ENCODE measurements around the gene XRCC4.

XRCC4 gene

DNA sequence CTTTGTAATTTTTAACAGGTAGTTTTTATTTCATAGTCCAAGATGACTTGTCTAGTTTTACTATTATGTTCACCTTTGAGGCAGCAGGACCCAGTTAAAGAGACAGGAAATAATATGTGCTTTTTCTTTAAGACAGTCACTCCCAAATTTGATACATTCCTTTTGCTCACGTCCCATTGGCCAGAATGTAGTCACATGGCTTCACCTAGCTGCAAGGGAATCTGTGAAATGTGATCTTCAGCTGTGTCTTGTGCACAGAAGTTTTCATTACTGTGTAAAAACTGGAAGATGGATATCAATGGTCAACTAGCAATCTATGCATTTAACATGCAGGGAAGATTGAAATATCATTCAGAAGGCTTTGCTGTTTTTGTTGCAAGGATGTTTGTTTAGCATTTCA lies 41.1 kb downstream of the XRCC4 start:
- no peak for DNase-seq (ENCODE audit: low spot score)

- DNase-seq (ENCODE audit: low spot score) = no peak
Observed at GRCh38 chr5:83118976-83119375, 41.6 kb downstream of the XRCC4 start.

DNA sequence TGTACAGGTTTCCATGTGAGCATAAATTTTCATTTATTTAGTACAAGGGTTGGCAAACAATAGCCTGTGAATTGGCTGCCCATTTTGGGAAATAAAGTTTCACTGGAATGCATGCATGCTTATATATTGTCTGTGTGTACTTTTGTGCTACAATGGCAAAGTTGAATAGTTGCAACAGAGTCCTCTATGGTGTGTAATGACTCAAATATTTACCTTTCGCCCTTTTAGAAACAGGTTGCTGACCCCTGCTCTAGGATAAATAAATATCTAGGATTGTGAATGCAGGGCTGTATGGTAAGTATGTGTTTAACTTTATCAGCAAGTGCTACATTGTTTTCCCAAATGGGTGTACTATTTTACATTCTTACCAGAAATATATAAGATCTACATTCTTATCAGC lies 47.2 kb downstream of the XRCC4 start:
- no peak for DNase-seq (ENCODE audit: low spot score)

- no peak for DNase-seq (ENCODE audit: low spot score)
Observed at GRCh38 chr5:83125560-83125959, 48.2 kb downstream of the XRCC4 start.

GRCh38 chr5:83126501-83126900 lies 49.2 kb downstream of the XRCC4 start:
- DNase-seq (ENCODE audit: low spot score) = no peak

GRCh38 chr5:83133797-83134196 lies 56.5 kb downstream of the XRCC4 start:
- no peak for DNase-seq (ENCODE audit: low spot score)

DNA sequence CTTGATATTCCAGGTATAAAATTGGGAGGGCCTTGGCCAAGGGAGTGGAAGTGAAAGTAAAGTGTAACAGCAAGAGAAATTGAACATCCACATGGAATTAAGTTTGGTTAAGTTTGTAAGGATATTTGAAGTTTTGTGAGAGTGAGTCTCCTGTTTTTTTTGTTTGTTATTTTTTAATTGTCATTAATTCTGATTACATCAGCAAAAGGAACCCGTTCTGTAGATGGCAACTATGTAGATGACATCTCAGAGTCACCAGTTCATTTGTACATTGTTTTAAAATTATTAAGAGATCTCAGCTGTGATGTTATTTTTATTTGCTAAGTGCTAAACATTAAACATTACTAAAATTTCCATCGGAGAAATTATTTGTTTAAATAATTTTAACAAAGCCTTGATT lies 65.2 kb downstream of the XRCC4 start:
- no peak for DNase-seq (ENCODE audit: low spot score)

DNA sequence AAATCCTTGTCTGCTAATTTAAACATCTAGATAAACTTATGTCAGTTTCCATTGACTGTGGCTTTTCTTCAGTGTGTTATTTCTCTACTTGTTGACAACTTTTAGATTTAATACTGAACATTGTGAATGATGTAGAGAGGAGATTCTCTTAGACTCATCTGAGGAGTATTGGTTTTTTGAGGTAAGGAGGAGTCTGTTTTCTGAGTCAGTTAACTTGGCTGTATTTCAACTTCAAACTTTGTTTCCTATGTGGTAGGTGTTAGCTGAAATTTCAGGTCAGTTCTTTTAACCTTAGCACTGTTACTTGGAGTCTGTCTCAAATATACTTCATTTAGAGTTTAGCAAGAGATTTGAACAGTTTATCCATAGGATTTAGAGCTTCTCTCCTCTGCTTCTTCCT lies 67.9 kb downstream of the XRCC4 start:
- DNase-seq (ENCODE audit: low spot score) = no peak

DNA sequence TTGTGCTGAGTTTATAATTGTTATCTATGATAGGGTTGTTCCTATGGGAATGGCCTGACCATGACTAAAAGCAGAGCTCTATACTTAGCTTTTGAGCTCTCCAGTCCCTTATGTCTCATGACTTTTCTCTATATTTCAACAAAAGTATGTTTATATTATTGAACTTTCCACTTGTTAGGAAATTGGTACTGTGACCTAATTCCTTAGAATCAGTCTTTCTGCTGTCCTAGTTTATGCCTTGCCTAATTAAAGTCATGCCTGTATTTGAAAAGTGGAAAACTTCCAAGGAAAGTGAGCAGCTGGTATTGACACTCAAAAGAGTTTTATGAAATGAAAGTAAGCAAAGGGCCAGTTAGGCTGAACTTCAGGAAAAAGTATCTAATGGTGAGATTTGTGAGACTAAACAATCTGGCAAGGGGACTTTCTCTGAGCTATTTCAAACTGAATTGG lies 68.6 kb downstream of the XRCC4 start:
- peak; percentile 16 for DNase-seq (ENCODE audit: low spot score)

DNA sequence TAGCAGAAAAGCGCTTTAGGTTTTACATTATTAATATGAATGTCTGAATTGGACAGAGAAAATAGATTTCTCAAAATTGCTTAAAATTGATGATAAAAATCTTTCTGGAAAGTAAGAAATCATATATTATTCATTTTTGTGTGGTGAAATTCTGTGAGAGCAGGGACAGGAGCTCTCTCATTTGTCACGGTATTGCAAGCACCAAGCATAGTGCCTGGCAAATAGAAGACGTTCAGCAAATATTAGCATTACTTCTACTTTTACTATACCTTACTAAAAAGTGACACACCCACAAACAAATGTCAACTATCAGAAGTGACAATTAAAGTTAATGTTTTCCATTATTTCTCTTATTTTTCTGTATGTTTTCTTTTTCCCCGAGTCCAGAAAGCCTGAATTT lies 69.1 kb downstream of the XRCC4 start:
- no peak for DNase-seq (ENCODE audit: low spot score)

DNA sequence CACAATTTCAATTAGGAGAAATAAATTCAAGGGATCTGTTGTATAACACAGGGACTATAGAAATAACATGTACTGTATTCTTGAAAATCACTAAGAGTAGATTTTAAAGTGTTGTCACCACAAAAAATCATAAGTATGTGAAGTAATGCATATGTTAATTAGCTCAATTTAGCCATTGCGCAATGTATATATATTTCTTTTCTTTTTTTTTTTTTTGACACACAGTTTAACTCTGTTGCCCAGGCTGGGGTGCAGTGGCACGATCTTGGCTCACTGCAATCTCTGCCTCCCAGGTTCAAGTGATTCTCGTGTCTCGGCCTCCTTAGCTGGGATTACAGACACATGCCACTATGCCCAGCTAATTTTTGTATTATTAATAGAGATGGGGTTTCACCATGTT lies 70.2 kb downstream of the XRCC4 start:
- DNase-seq (ENCODE audit: low spot score) = no peak

DNA sequence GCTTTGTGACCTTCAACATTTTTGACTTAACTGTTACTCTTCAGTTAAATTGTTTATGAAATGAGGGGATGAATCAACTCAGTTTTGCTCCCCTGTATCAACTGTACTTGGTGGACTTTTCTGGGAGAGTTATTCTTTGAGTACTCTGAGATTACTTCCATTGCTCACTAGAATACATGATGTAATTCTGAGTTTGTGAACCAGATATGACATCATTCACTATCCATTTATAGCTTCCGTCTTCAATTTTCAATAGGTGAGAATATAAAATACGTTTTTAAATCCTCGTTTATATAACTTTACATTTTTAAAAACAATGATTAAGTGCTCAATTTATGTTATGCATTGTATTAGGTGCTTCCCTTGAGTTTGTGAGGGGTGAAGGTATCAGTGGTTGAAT lies 71.0 kb downstream of the XRCC4 start:
- DNase-seq (ENCODE audit: low spot score) = no peak

DNA sequence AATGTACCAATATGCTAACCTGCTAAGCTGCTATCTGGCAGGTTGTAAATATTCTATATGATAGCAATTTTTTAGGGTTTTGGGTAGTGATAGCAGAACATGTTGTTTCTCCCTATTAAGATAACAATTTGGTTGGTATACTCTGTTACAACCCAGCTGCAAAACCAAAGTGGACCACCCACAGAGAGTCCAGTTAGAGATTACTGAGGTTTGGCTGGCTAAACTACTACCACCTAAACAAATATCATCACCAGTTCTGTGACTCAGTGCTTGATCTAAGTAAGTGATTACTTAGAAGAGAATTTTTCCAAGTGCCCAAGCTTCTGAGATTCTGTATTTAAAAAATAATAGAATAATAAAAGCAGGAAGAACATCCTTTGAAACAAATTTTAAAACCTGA lies 72.3 kb downstream of the XRCC4 start:
- no peak for DNase-seq (ENCODE audit: low spot score)

DNA sequence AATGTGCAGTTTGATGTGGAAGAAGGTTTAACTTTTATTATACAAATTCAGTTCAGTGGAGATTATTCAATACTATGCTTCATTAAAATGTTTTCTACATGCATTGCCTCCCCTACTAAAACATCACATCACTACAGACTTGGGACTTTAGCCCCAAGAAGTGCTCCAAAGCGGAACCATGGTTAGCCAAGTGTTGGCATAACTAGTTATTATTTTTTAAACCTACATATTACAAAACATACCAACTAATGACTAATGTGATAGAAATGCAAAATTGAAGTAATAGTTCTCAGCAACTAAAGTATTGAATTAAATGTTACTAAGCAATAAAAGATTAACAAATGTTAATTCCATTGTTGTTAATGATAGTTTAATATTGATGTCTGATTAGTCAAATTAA lies 74.5 kb downstream of the XRCC4 start:
- DNase-seq (ENCODE audit: low spot score) = no peak

- DNase-seq (ENCODE audit: low spot score) = peak; percentile 81
Observed at GRCh38 chr5:83152996-83153395, 75.6 kb downstream of the XRCC4 start.

DNA sequence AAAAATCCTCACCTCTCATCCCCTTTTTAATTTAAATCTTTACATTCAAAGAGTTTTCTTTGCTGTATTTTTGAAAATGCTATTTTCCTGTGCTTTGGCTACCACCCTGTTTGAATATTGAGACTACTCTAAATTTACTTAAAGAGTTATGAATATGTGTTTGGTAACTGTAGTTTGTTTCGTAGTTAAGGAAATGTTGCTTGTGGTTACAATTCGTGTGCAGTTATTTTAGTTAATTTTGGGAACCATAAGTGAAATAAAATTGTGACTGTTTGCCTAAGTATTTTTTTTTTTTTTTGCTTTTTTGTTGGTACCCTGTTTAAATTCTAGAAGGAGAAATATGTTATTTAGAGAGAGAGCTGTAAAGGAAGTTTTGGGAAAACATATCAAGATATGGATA lies 78.7 kb downstream of the XRCC4 start:
- no peak for DNase-seq (ENCODE audit: low spot score)

DNA sequence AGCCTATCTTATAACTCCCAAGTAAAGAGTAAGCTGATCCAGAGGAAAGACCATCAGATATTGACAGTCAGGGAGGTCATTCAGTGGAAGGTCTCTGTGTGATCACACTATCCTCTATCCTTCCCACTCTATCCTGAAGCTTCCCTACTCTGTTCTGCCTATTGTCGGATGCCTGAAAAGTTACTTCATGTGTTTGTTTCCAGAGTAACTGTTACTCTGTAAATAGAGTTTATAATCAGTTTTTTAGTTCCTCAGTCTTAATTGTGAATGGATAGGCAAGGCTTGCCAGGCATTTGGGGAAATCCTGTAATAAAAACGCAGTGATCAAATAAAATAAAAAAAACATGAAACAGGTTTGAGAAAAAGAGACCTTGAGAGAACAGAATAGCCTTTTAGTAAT lies 79.8 kb downstream of the XRCC4 start:
- no peak for DNase-seq (ENCODE audit: low spot score)

- no peak for DNase-seq (ENCODE audit: low spot score)
Observed at GRCh38 chr5:83162601-83163000, 85.3 kb downstream of the XRCC4 start.

DNA sequence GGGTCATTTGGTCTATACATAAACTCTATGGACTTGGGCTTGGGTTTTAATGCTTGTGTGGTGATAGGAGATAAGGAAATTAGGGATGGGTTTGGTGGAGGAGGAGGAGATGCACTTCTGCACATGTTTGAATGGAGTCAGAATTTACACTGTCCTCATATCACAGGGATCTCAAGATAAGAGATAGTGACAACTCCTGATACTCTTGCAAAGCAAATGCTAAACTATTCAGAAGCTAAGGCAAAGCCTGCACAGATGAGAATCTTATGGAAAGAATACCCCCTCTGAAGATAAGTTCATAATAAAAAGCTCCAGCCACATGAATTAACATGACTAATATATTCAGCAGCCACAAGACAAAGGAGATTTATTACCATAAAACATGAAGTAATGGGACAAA lies 90.2 kb downstream of the XRCC4 start:
- no peak for DNase-seq (ENCODE audit: low spot score)

DNA sequence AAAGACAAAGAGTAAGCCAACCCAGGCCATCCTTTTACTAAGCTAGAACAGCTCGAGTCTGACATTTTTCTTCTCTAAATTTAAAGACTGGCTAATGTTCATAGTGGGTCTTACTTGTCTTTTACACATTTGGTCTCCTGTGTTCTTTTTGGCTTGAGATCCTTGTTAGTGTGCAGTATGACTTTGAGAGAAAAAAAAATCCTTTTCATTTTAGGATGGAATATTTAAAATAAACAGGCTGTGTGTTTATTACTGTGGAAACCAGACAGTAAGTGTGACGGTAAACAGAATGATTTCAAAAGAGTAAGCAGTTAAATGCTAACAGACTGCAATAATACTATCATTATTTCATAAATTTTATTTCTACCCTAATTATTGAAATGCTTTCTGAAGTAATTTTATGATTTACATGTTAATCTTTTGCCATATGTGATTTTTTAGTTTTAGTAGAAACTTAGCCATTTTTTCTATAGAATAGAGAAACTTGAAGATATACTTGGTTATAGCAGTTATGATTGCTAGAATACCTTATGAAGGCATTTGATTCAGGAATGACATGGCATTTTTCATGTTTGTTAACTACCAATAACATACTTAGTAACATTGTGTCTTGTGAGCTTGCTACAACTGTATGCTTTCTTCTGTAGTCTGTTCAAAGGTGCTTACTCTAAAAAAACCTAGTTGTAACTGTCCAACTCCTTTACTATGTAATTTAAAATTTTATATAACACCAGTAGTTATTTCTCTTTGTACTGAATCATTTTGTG lies 92.4 kb downstream of the XRCC4 start:
- no peak for DNase-seq (ENCODE audit: low spot score)

- DNase-seq (ENCODE audit: low spot score) = no peak
Observed at GRCh38 chr5:83172011-83172410, 94.7 kb downstream of the XRCC4 start.

DNA sequence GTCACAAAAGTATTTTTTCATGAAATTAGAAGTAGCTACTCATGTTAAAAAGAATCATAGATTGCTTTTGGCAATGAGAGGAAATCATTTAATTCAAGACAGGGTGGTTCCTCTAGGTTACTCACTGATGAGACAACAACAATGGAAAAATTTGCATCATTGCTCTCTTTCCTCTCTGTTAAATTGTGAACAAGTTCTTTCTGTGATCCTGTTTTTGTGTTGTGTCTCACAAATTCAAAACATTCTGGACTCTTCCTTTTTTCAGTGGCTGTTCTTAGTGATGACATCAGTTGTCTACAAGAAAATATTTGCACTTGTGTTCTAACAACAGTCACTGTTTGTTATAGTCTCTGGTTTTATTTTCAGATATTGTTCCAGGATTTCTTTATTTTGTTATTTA lies 95.3 kb downstream of the XRCC4 start:
- DNase-seq (ENCODE audit: low spot score) = peak; percentile 17

- no peak for DNase-seq (ENCODE audit: low spot score)
Observed at GRCh38 chr5:83173826-83174225, 96.5 kb downstream of the XRCC4 start.

GRCh38 chr5:83177803-83178202 lies 100.5 kb downstream of the XRCC4 start:
- DNase-seq (ENCODE audit: low spot score) = no peak

Measured in pons (tissue), 1 donor.